NCI-H1436 (cell line): ENCODE results near the gene SERP2.

Source experiments
- DNase-seq: peaks from one replicate; lab custom pipeline; 2025; lab: John Stamatoyannopoulos, UW

The SERP2 gene

GRCh38 chr13:44389060-44389666 is 15.5 kb downstream of the SERP2 start:
- no peak for DNase-seq

- no peak for DNase-seq
Observed at GRCh38 chr13:44389876-44390275, 16.3 kb downstream of the SERP2 start.

- no peak for DNase-seq
Observed at GRCh38 chr13:44393391-44393790, 19.8 kb downstream of the SERP2 start.

DNA sequence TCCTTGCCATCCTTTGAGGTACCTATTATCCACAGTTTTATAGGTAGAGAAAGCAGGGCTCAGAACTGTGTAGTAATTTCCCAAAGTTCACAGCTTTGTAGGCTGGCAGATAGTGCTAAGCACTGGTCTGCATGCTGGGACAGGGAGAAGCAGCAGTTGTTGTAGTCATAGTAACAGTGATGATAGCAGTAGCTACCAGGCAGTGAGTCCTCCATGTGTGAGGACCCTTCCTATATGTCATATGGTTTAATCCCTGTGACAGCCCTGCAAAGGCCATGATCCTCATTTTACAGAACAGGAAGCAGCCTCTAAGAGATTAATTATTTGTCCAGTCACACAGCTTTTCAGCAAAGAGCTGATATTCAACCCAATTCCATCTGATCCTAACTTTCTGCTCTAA is 21.0 kb downstream of the SERP2 start:
- no peak for DNase-seq

DNA sequence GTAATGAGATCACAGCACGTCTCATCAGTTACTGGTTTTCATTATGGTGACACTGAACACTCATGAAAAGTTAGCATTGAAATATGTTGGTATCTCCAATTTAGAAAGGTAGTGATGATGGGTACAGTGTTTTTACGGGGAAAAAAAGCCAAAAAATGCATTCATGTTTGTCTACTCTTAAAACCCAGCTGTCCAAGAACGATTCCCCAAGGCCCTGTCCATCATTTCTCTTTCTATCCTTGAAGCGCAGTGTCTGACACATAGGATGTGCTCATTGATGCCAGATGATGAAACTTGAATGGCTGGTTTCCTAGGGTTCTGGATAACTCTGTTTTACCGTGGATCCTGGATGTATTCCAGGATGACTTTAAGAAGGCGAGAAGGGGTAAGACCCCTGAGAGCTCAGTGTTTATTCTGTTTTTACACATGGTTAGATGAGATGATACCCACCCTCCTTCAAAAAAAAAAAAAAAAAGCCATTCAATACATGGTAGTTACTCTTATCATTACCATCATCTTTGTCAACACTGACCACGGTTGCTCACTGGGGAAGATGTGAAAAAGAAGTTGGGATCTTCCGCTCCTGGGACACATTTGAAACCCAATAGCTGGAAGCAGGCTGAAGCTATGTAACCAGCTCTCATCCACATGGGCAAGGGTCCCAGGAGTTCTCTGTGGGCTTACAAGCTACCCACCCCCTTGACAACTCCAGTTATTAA is 22.5 kb downstream of the SERP2 start:
- DNase-seq = no peak

DNA sequence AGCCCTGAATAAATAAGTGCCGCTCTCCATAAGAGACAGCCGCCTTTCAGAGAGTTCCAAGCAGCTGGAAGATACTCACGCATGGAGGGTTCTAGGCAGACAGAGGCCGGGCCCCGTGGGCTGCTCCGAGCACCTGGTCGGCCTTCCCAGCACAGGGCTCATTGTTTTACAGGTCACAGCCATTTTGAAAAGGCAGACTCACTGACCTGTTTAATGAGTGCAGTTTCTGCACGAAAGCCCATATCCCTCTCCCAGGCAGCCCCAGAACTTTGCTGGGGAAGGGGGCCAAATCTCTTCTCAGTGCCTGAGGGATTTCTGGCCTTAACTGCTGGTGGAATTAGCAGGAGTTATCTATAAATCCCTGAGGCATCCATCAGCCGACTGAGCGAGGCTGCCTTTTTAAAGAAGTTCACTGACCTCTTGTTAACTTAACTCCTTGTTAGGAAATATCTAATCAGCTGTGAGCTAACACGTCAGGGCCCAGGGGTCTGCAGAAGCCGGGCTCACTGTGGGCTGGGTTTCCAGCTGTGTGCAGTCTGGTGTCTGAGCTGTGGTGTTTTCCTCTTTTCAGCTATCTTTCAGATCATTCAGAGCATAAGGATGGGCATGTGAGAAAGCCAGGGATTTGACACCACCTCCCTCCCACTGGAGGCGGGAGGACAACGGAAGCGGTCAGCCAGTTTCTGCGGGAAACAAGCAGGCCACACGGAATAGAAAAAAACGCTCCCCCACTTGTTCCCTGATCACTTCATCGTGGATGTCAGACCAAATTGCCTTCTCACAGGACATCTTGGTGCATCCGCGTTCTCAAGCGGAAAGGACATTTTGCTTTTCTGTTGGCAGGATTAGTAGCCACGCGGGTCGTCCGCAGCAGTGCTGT is 23.3 kb downstream of the SERP2 start:
- no peak for DNase-seq

GRCh38 chr13:44397766-44398223 is 24.2 kb downstream of the SERP2 start:
- no peak for DNase-seq

- DNase-seq = no peak
Observed at GRCh38 chr13:44398606-44399005, 25.0 kb downstream of the SERP2 start.

DNA sequence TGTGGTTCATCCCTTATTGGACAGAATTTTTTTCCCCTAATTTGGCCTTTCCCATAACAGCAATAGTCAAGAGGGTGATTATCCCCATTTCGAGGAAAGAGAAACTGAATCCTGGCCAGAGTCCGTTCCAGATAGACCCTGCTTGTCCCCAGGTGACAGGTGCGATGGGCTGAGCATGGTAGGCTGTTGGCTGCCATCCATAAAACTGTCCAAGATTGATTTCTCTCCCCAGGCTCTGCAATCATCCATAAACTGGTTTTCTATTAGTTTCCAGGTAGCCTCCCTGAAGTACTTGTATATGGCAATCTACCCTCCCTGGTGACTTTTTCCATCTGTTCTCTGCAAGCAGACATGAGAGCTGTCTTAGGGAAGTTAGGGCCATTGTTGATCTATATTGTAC is 25.4 kb downstream of the SERP2 start:
- DNase-seq = no peak

- DNase-seq = no peak
Observed at GRCh38 chr13:44400736-44401135, 27.1 kb downstream of the SERP2 start.

DNA sequence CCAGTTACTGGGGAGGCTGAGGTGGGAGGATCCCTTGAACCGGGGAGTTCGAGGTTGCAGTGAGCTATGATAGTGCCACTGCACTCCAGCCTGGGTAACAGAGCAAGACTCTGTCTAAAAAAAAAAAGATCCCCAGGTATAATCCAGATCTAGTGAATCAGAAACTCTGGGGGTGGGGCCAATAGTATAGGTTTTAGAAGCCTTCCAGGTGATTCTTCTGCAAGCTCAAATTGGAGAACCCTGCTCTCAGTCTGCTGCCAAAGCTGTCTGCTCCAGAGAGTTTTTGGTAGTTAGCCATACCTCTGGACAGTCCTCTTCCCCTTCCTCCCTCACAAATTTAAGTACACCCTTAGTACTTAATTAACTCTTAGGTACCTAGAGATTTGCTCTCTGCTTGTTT is 28.0 kb downstream of the SERP2 start:
- DNase-seq = no peak

GRCh38 chr13:44402899-44403445 is 29.3 kb downstream of the SERP2 start:
- DNase-seq = no peak

GRCh38 chr13:44403461-44404056 is 29.9 kb downstream of the SERP2 start:
- no peak for DNase-seq

DNA sequence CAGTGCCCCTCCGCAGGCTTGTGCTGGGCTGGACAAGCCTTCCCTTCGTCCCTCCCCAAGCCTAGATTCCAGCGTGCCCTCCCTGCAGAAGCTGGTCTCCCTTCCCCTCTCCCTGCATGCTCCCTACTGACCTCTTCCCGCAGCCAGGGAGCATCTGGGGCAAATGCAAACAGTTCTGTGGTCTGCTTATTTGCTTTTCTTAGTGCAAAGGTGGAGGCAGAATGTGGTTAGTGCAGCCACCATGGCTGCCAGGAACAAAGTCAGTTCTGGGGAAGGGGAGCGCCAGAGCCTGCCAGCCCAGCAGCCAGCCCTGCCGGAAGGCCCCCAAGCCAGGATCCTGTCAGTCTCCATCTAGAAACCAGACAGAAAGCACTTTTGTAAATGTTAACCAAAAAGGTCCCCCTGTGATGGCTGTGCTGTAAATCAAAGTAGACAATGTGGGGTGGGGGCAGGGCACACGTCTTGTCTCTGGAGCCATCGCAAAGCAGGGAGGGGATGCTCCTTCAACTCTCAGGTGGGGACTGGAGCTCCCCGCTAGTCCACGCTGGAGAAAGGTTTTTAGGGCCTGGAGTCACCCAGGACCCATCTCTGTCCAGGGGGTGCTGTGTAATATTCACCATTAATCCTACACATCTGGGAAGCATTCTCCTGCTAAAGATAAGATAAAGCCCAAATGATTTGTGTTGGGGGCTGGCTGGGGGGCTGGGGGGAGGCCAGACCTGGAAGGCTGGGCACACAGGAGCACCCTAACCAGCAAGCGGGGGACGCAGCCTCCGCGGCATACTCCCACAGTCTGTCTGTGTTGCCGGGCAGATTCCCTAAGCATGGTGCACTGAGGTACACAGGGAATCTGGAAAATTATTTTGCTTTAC is 30.9 kb downstream of the SERP2 start:
- DNase-seq = no peak

- no peak for DNase-seq
Observed at GRCh38 chr13:44406617-44407016, 33.0 kb downstream of the SERP2 start.

- DNase-seq = no peak
Observed at GRCh38 chr13:44407379-44407778, 33.8 kb downstream of the SERP2 start.

DNA sequence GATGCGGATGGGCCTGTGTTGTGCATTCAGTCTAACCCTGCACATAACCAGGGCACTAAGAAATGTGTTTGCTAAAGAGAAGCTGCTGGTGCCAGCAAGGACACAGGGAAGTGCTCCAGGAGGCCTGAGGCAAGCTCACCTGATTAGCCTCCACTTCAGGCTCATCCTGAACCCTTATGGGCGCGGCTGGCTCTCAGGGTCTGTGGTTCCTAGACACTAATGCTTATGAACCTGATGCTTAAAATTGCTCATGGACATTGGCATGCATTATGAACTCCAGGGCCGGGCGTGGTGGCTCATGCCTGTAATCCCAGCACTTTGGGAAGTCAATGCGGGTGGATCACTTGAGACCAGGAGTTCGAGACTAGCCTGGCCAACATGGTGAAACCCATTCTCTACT is 34.3 kb downstream of the SERP2 start:
- no peak for DNase-seq

GRCh38 chr13:44409595-44409994 is 36.0 kb downstream of the SERP2 start:
- DNase-seq = no peak

GRCh38 chr13:44410328-44410859 is 36.8 kb downstream of the SERP2 start:
- no peak for DNase-seq

GRCh38 chr13:44411841-44412240 is 38.2 kb downstream of the SERP2 start:
- no peak for DNase-seq
